Endodermal cell (in vitro differentiated cells): ENCODE data around the gene GHRHR. TPM values are rescaled to one million over a fixed set of nuclear protein-coding genes. Genes with fewer than 3 reads are reported as not detected.

Source experiments
- DNase-seq: peaks from one replicate; pipeline ENCODE4 v3.0.0-alpha.2; 2017
- H3K27ac ChIP-seq: 2 replicates; pipeline ENCODE4 v1.5.1; 2013; ENCODE audit warnings: mild to moderate bottlenecking, low read depth, low read length, moderate library complexity
- H3K27me3 ChIP-seq: 2 replicates; pipeline ENCODE4 v1.6.1; 2013; ENCODE audit warnings: mild to moderate bottlenecking, low read length, moderate library complexity; ENCODE audit not compliant: insufficient read depth, control insufficient read depth, poor library complexity, severe bottlenecking
- H3K36me3 ChIP-seq: 2 replicates; pipeline ENCODE4 v1.7.0; 2013; ENCODE audit warnings: mild to moderate bottlenecking, low read length, moderate library complexity; ENCODE audit not compliant: control insufficient read depth, insufficient read depth
- H3K4me1 ChIP-seq: one replicate; pipeline ENCODE4 v1.7.0; 2013; ENCODE audit warnings: low read length; ENCODE audit not compliant: control insufficient read depth, insufficient read depth
- H3K4me3 ChIP-seq: 2 replicates; pipeline ENCODE4 v1.5.1; 2013; ENCODE audit warnings: mild to moderate bottlenecking, low read length, moderate library complexity
- H3K9ac ChIP-seq: 2 replicates; pipeline ENCODE4 v1.6.1; 2013; ENCODE audit warnings: mild to moderate bottlenecking, low read length, moderate library complexity; ENCODE audit not compliant: poor library complexity, severe bottlenecking; ENCODE audit errors: extremely low read depth
- H3K9me3 ChIP-seq: 2 replicates; pipeline ENCODE4 v1.6.1; 2013; ENCODE audit warnings: mild to moderate bottlenecking, low read length, moderate library complexity; ENCODE audit not compliant: control insufficient read depth
- H3K27ac Mint-ChIP-seq: 2 replicates; pipeline ENCODE4 v1.8.0; 2020; ENCODE audit warnings: mixed read lengths
- H3K27me3 Mint-ChIP-seq: 2 replicates; pipeline ENCODE4 v1.8.0; 2021; ENCODE audit warnings: mild to moderate bottlenecking, mixed read lengths; ENCODE audit not compliant: insufficient read depth
- H3K36me3 Mint-ChIP-seq: 2 replicates; pipeline ENCODE4 v1.8.0; 2020; ENCODE audit warnings: low read depth, mixed read lengths
- H3K4me1 Mint-ChIP-seq: 2 replicates; pipeline ENCODE4 v1.8.0; 2020; ENCODE audit warnings: mixed read lengths
- H3K4me3 Mint-ChIP-seq: 2 replicates; pipeline ENCODE4 v1.8.0; 2020; ENCODE audit warnings: mild to moderate bottlenecking, moderate library complexity, mixed read lengths
- H3K9me3 Mint-ChIP-seq: 2 replicates; pipeline ENCODE4 v1.8.0; 2020; ENCODE audit warnings: mild to moderate bottlenecking, mixed read lengths
- CTCF ChIP-seq: fragments of 200-600 bp; sonication (generic); conservative IDR thresholded peaks from 2 replicates; pipeline ENCODE4 v1.5.0; 2021; ENCODE audit warnings: antibody characterized with exemption, mild to moderate bottlenecking
- WGBS, 2 experiments: methylation state at CpG; one replicate each; pipeline versions ENCODE4 v1.1.5 to v1.1.7; 2013; ENCODE audit warnings: missing lambda C conversion rate in 2 of 2, mixed read lengths in 1 of 2; ENCODE audit not compliant: insufficient coverage in 1 of 2, insufficient read length in 1 of 2; 5-methylcytosine and 5-hydroxymethylcytosine counted together
- total RNA-seq, 2 donors: library from RNA; stranded (reverse); fragmentation: NEBNext Ultra II Directional in 1 of 2; extraction: Animal tissue kit (Norgen Biotek cat#: 25700) in 1 of 2; gene quantifications; 2 replicates in 1 of 2; 3 replicates in 1 of 2; pipeline ENCODE4 v1.2.1, GENCODE V29; 2021

The GHRHR gene
- total RNA-seq, 2 donors from 2014 or later, result not detected

- Histone ChIP-seq H3K27me3 (peaks cover 6% of the 10 kb centered on the region), H3K9ac (no peak overlapping the region), H3K4me1 (no peaks in the 10 kb centered on the region), H3K36me3 (no peaks in the 10 kb centered on the region), H3K4me3 (no peak overlapping the region), H3K27ac (no peak overlapping the region), H3K9me3 (no peaks in the 10 kb centered on the region)
- H3K9me3 Mint-ChIP-seq, result no peaks in the 10 kb centered on the region
- peaks cover 27% of the 10 kb centered on the region for H3K4me1 Mint-ChIP-seq
- no peak overlapping the region for H3K27ac Mint-ChIP-seq
- H3K27me3 Mint-ChIP-seq, result peaks cover 28% of the 10 kb centered on the region
- H3K36me3 Mint-ChIP-seq, result no peaks in the 10 kb centered on the region
- no peak for DNase-seq
- no peak for TF ChIP-seq CTCF
- 88 to 90% methylated on average over 7 to 8 of the region's 8 CpGs for WGBS, 2 experiments
- no peak overlapping the region for H3K4me3 Mint-ChIP-seq
Observed at GRCh38 chr7:30986331-30986730, 22.6 kb downstream of the GHRHR start.

DNA sequence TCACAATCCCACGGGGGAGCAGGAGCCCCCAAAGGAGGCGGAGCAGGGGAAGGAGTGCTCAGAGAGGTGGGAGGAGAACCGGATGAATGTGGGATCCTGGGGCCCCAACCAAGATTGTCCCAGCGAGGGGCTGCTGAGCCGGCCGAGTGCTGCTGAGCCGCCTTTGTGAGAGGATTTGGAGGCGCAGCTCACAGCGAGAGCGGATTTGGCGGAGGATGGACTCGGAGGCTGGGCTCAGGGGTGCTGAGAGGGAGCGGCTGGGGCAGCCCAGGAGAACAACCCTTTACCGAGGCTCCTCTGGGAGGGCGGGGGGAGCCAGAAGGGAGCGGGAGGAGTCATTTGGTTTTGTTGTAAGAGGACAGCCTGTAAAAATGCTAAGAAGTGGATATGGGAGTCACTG, 23.0 kb downstream of the GHRHR start:
- no peak overlapping the region for H3K27ac ChIP-seq
- H3K9me3 ChIP-seq, result no peaks in the 10 kb centered on the region
- no peaks in the 10 kb centered on the region for H3K36me3 ChIP-seq
- TF ChIP-seq CTCF, result no peak
- H3K27me3 ChIP-seq, result peaks cover 6% of the 10 kb centered on the region
- Mint-ChIP-seq H3K4me3 (no peak overlapping the region), H3K36me3 (no peaks in the 10 kb centered on the region), H3K9me3 (no peaks in the 10 kb centered on the region), H3K4me1 (peaks cover 27% of the 10 kb centered on the region), H3K27me3 (peaks cover 28% of the 10 kb centered on the region), H3K27ac (no peak overlapping the region)
- H3K4me3 ChIP-seq, result no peak overlapping the region
- no peak overlapping the region for H3K9ac ChIP-seq
- 43 to 48% methylated on average over 10 to 16 of the region's 16 CpGs for WGBS, 2 experiments
- peak; percentile 78 for DNase-seq
- no peaks in the 10 kb centered on the region for H3K4me1 ChIP-seq

DNA sequence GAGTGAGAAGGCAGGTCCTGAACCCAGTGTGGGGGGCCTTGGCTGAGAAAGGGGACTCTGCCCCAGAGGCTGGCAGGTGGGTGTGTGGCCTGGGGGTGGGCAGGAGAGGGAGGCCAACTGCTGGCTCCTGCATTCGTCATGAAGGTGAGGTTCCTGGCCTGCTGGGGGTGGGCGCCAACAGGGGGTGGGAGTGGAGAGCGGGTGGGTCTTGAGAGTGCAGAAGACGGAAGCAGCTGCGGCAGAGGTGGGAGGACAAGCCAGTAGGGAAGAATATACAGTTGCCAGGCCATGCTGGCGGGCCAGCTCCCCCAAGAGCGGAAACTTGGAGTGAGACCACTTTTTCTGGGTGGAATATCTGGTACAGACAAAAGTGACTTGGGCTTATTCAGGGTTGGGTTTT, 23.4 kb downstream of the GHRHR start:
- H3K4me3 Mint-ChIP-seq, result no peak overlapping the region
- Histone ChIP-seq H3K4me3 (no peak overlapping the region), H3K9ac (no peak overlapping the region), H3K36me3 (no peaks in the 10 kb centered on the region), H3K27ac (no peak overlapping the region), H3K9me3 (no peaks in the 10 kb centered on the region), H3K4me1 (no peaks in the 10 kb centered on the region), H3K27me3 (peaks cover 6% of the 10 kb centered on the region)
- no peak for DNase-seq
- H3K4me1 Mint-ChIP-seq, result peaks cover 27% of the 10 kb centered on the region
- no peak for TF ChIP-seq CTCF
- H3K27me3 Mint-ChIP-seq, result peaks cover 28% of the 10 kb centered on the region
- no peaks in the 10 kb centered on the region for H3K9me3 Mint-ChIP-seq
- WGBS, 2 experiments, result 90 to 96% methylated on average over 5 to 7 of the region's 7 CpGs
- H3K27ac Mint-ChIP-seq, result peak overlapping the region; percentile 52
- no peaks in the 10 kb centered on the region for H3K36me3 Mint-ChIP-seq
